ENCODE measurements around the gene HTR2B.
"Not testable (repeated sequence)": the region's sequence is repeated elsewhere in the genome, so short reads cannot be mapped to it uniquely, and the experiment has no call there.

The HTR2B gene

DNA sequence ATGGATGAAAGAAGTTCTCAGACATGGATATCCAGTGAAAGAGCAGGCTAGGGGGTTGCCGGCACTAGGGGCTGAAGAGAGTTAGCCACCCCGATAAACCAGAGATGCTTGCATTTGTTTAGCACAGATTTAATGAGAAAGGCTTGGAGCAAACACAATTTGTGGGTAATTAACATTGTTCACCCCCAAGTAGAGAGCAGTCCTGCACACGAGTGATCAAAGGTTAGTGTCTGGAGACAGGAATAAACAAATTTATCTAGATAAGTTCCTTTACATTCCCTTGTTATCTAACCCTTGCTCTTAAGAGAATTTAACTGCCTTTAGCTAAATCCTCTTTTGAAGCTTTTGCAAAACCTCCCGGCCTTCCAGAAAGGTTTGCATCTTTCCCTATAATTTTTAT, 23.9 kb downstream of the HTR2B start:
- ATAC-seq (ENCODE audit: low read depth) = no peak
- DNase-seq (ENCODE audit: low spot score) = no peak

DNA sequence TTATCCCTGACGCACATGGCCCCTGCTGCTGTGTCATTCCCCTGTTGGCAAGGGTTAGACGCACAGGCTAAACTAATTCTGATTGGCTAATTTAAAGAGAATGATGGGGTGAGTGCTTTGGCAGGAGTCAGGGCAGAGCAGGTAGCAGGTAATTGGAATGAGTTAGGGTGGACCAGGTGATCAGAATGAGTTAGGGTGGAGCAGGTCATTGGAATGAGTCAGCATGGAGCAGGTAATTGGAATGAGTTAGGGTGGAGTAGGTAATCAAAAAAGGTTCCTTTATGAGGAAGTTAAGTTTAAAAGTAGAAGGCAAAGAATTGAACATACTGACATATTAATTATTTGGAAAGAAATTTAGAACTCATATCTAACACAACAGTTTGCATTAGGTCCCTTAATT, 24.5 kb downstream of the HTR2B start:
- H3K4me1 ChIP-seq (ENCODE audit: insufficient read depth, poor library complexity, severe bottlenecking); H3K4me3 ChIP-seq (ENCODE audit: severe bottlenecking); ATAC-seq (ENCODE audit: low read depth); H3K9me3 ChIP-seq (ENCODE audit: severe bottlenecking); H3K27ac ChIP-seq (ENCODE audit: poor library complexity, severe bottlenecking); H3K27me3 ChIP-seq (ENCODE audit: insufficient read depth, poor library complexity, severe bottlenecking); DNase-seq (ENCODE audit: low spot score): not testable (repeated sequence)
- peaks cover 35% of the 10 kb centered on the region for H3K36me3 ChIP-seq (ENCODE audit: low read depth)

More for the DNA sequence above, 23.9 kb downstream of the HTR2B start:
- Histone ChIP-seq H3K36me3 (ENCODE audit: low read depth) (peaks cover 40% of the 10 kb centered on the region), H3K4me1 (ENCODE audit: insufficient read depth, poor library complexity, severe bottlenecking) (no peaks in the 10 kb centered on the region), H3K27ac (ENCODE audit: poor library complexity, severe bottlenecking) (no peak overlapping the region), H3K4me3 (ENCODE audit: severe bottlenecking) (no peak overlapping the region), H3K27me3 (ENCODE audit: insufficient read depth, poor library complexity, severe bottlenecking) (no peaks in the 10 kb centered on the region), H3K9me3 (ENCODE audit: severe bottlenecking) (no peaks in the 10 kb centered on the region)
- TF ChIP-seq, protein P1, sequence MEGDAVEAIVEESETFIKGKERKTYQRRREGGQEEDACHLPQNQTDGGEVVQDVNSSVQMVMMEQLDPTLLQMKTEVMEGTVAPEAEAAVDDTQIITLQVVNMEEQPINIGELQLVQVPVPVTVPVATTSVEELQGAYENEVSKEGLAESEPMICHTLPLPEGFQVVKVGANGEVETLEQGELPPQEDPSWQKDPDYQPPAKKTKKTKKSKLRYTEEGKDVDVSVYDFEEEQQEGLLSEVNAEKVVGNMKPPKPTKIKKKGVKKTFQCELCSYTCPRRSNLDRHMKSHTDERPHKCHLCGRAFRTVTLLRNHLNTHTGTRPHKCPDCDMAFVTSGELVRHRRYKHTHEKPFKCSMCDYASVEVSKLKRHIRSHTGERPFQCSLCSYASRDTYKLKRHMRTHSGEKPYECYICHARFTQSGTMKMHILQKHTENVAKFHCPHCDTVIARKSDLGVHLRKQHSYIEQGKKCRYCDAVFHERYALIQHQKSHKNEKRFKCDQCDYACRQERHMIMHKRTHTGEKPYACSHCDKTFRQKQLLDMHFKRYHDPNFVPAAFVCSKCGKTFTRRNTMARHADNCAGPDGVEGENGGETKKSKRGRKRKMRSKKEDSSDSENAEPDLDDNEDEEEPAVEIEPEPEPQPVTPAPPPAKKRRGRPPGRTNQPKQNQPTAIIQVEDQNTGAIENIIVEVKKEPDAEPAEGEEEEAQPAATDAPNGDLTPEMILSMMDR (IDR thresholded peaks at IDR 0.05; ENCODE audit: poor library complexity, severe bottlenecking) = no peak

DNA sequence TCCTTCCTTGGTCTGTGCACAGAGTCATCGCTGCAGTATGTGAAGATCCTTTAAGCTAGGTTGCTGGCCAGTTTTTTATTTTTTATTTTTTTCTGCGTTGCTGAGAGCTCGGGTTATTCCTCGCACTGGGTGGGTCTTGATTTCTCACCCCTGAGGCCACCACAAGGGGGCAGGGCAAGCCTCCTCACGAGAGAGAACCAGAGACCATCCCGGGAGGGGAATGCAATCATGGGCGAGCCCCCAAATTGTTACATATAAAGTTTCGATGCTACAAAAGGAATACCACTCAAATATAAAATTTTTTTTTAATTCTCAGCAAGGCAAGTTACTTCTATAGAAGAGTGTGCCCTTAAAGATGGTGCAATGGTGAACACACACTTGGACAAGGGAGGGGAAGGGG, 24.9 kb downstream of the HTR2B start:
- TF ChIP-seq, protein P1 (IDR thresholded peaks at IDR 0.05; ENCODE audit: poor library complexity, severe bottlenecking) = peak; percentile 18
- H3K4me1 ChIP-seq (ENCODE audit: insufficient read depth, poor library complexity, severe bottlenecking) = no peaks in the 10 kb centered on the region
- DNase-seq (ENCODE audit: low spot score) (no peak), ATAC-seq (ENCODE audit: low read depth) (no peak)
- no peaks in the 10 kb centered on the region for H3K27me3 ChIP-seq (ENCODE audit: insufficient read depth, poor library complexity, severe bottlenecking)
- H3K4me3 ChIP-seq (ENCODE audit: severe bottlenecking) = no peak overlapping the region
- peaks cover 35% of the 10 kb centered on the region for H3K36me3 ChIP-seq (ENCODE audit: low read depth)
- no peaks in the 10 kb centered on the region for H3K9me3 ChIP-seq (ENCODE audit: severe bottlenecking)
- no peak overlapping the region for H3K27ac ChIP-seq (ENCODE audit: poor library complexity, severe bottlenecking)

DNA sequence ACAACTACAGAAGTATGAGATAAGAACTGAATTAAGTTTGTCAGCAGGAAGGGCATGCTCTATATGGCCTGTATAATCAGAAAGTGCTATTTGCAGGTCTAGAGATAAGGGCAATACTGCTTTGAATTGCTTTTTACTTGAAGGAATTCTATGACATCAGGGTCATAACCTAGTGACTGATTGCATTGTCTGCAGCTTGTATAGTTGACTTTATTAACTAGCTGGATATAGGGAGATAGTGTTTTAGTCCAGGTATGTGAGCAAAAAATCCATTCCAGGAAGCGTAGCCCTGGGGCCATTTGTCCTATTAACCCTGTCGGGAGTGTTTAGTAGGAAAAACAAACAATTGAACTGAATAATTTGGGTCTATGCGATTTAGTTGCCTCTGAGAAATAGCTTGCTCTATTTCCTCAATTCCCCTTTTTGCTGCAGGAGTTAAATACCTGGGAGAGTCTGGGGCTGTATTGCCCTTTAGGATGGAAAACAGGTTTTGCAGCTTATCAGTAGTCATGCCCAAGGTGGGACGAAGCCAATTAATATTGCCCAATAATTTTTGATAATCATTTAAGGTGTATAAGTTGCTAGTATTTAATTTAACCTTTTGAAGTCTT, 30.0 kb downstream of the HTR2B start:
- ATAC-seq (ENCODE audit: low read depth) (no peak), DNase-seq (ENCODE audit: low spot score) (no peak)
- Histone ChIP-seq H3K36me3 (ENCODE audit: low read depth) (peaks cover 52% of the 10 kb centered on the region), H3K4me3 (ENCODE audit: severe bottlenecking) (no peak overlapping the region), H3K27ac (ENCODE audit: poor library complexity, severe bottlenecking) (no peak overlapping the region), H3K27me3 (ENCODE audit: insufficient read depth, poor library complexity, severe bottlenecking) (no peaks in the 10 kb centered on the region), H3K4me1 (ENCODE audit: insufficient read depth, poor library complexity, severe bottlenecking) (no peaks in the 10 kb centered on the region), H3K9me3 (ENCODE audit: severe bottlenecking) (no peaks in the 10 kb centered on the region)
- TF ChIP-seq, protein P1 (IDR thresholded peaks at IDR 0.05; ENCODE audit: poor library complexity, severe bottlenecking) = no peak

DNA sequence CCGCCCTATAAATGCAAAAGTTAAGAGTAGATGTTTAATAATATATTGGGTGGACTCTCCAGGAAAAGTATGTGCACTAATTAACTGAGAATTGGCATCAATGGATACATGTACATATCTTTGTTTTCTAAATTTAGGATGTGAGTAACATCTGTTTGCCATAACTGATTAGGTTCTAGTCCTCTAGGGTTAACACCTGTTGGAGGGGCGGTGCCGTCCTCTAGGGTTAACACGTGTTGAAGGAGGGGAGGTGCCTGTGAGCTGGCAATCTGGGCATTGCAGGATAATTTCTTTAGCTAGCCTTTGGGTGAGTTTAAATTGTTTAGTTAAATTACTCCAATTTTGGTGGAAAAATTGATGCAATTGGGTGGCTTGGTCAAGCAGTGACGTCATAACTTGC, 30.9 kb downstream of the HTR2B start:
- H3K27ac ChIP-seq (ENCODE audit: poor library complexity, severe bottlenecking) = no peak overlapping the region
- no peaks in the 10 kb centered on the region for H3K9me3 ChIP-seq (ENCODE audit: severe bottlenecking)
- no peak overlapping the region for H3K4me3 ChIP-seq (ENCODE audit: severe bottlenecking)
- ATAC-seq (ENCODE audit: low read depth) (no peak), DNase-seq (ENCODE audit: low spot score) (no peak)
- H3K36me3 ChIP-seq (ENCODE audit: low read depth) = peaks cover 58% of the 10 kb centered on the region
- TF ChIP-seq, protein P1 (IDR thresholded peaks at IDR 0.05; ENCODE audit: poor library complexity, severe bottlenecking) = no peak
- no peaks in the 10 kb centered on the region for H3K27me3 ChIP-seq (ENCODE audit: insufficient read depth, poor library complexity, severe bottlenecking)
- H3K4me1 ChIP-seq (ENCODE audit: insufficient read depth, poor library complexity, severe bottlenecking) = no peaks in the 10 kb centered on the region

All from RWPE2 (cell line).